Left ventricle myocardium inferior (tissue), 1 donor: Measurements from ENCODE around the gene GRHL1. TPM values are rescaled to one million over a fixed set of nuclear protein-coding genes. Genes with fewer than 3 reads are reported as not detected.

ENCODE experiments used
- DNase-seq: peaks from one replicate; pipeline ENCODE4 v3.0.0-alpha.2; 2020
- H3K27ac ChIP-seq: fragments of 200-600 bp; replicated peaks from 2 replicates; pipeline ENCODE4 v1.8.0; 2021
- H3K27me3 ChIP-seq: fragments of 200-600 bp; 2 replicates; pipeline ENCODE4 v1.8.0; 2021; ENCODE audit warnings: low read depth
- H3K36me3 ChIP-seq: fragments of 200-600 bp; 2 replicates; pipeline ENCODE4 v1.8.0; 2021
- H3K4me1 ChIP-seq: fragments of 200-600 bp; 2 replicates; pipeline ENCODE4 v1.8.0; 2021
- H3K4me3 ChIP-seq: fragments of 200-600 bp; 2 replicates; pipeline ENCODE4 v1.8.0; 2021; ENCODE audit warnings: mild to moderate bottlenecking, moderate library complexity
- H3K9me3 ChIP-seq: fragments of 200-600 bp; replicated peaks from 2 replicates; pipeline ENCODE4 v1.8.0; 2021
- CTCF ChIP-seq: fragments of 200-600 bp; IDR thresholded peaks from 2 replicates; pipeline ENCODE4 v1.8.0; 2021; ENCODE audit warnings: antibody characterized with exemption, mild to moderate bottlenecking, borderline replicate concordance
- intact Hi-C: fragments of 100-400 bp; cut with micrococcal nuclease; formaldehyde crosslinking; loops from one replicate; pipeline ENCODE4 v1.11.0; 2022
- total RNA-seq: library from RNA; stranded (reverse); fragmentation: NEBNext Ultra II Directional; extraction: Animal tissue kit (Norgen Biotek cat#: 25700); gene quantifications from one replicate; pipeline ENCODE4 v1.2.1, GENCODE V29; 2021
- donor health status: DM: no; HTN: yes; CAD: no; lungs with severe emphysema.

Gene GRHL1
- total RNA-seq, 1 donor from 2014 or later, result 0.69 TPM

GRCh38 chr2:10048501-10049171, 97.1 kb downstream of the GRHL1 start:
- intact Hi-C loops, result loop anchor here (5.0 kb wide), 1 partner anchor 66 kb away; no protein-coding TSS in a partner anchor
- no peak overlapping the region for H3K4me3 ChIP-seq
- peak overlapping the region; percentile 9 for H3K27ac ChIP-seq
- H3K9me3 ChIP-seq, result no peaks in the 10 kb centered on the region
- H3K4me1 ChIP-seq, result peaks cover 90% of the 10 kb centered on the region
- peak; percentile 75 for TF ChIP-seq CTCF
- DNase-seq, result no peak
- no peaks in the 10 kb centered on the region for H3K27me3 ChIP-seq
- H3K36me3 ChIP-seq, result peaks cover 72% of the 10 kb centered on the region

Other genes starting within 250 kb of the GRHL1 start
- 4.2 TPM for gene TAF1B, start 108.2 kb upstream of the GRHL1 start, total RNA-seq
- 20.8 TPM for gene KLF11, start 91.9 kb downstream of the GRHL1 start, total RNA-seq
- gene CYS1, start 128.7 kb downstream of the GRHL1 start, total RNA-seq, result 3.3 TPM
- 2.1 TPM for gene RRM2, start 171.0 kb downstream of the GRHL1 start, total RNA-seq